Lower lobe of right lung (tissue), 2 donors: ENCODE data around the gene TLNRD1. TPM values are rescaled to one million over a fixed set of nuclear protein-coding genes. Genes with fewer than 3 reads are reported as not detected.

ENCODE experiments used
- ATAC-seq, 2 donors: fragments of 200-7000 bp; cut with Tn5 transposase; one replicate each; pipeline ENCODE4 v1.9.1; 2020 to 2022; ENCODE audit warnings: mild to moderate bottlenecking in 2 of 2, moderate library complexity in 2 of 2
- DNase-seq: peaks from one replicate; pipeline ENCODE4 v3.0.0-alpha.2; 2020
- H3K27ac ChIP-seq: fragments of 200-600 bp; one replicate; pipeline ENCODE4 v1.8.0; 2022
- H3K27me3 ChIP-seq: fragments of 200-600 bp; one replicate; pipeline ENCODE4 v1.8.0; 2022; ENCODE audit warnings: low read depth
- H3K36me3 ChIP-seq: fragments of 200-600 bp; one replicate; pipeline ENCODE4 v1.8.0; 2022; ENCODE audit warnings: mild to moderate bottlenecking
- H3K4me1 ChIP-seq: fragments of 200-600 bp; one replicate; pipeline ENCODE4 v1.8.0; 2022
- H3K4me3 ChIP-seq: fragments of 200-600 bp; one replicate; pipeline ENCODE4 v1.8.0; 2022; ENCODE audit warnings: mild to moderate bottlenecking
- H3K9me3 ChIP-seq: fragments of 200-600 bp; one replicate; pipeline ENCODE4 v1.8.0; 2022
- CTCF ChIP-seq: fragments of 200-600 bp; IDR thresholded peaks from one replicate; pipeline ENCODE4 v1.8.0; 2022; ENCODE audit warnings: antibody characterized with exemption, mild to moderate bottlenecking
- intact Hi-C: fragments of 100-400 bp; cut with DNase I; formaldehyde crosslinking; loops from one replicate; pipeline ENCODE4 v1.11.0; 2022
- total RNA-seq: library from RNA; stranded (reverse); fragmentation: NEBNext Ultra II Directional; extraction: Animal tissue kit (Norgen Biotek cat#: 25700); gene quantifications from one replicate; pipeline ENCODE4 v1.2.1, GENCODE V29; 2021
- donor health status: DM: no; HTN: yes; CAD: no; lungs with severe emphysema.

Gene TLNRD1
- total RNA-seq, 1 donor from 2014 or later, result 24.7 TPM

GRCh38 chr15:80979538-80980200 is 21.1 kb upstream of the TLNRD1 start:
- Histone ChIP-seq H3K4me3 (no peak overlapping the region), H3K27ac (no peak overlapping the region), H3K4me1 (peaks cover 16% of the 10 kb centered on the region), H3K9me3 (no peaks in the 10 kb centered on the region), H3K27me3 (no peaks in the 10 kb centered on the region), H3K36me3 (peaks cover 50% of the 10 kb centered on the region)
- TF ChIP-seq CTCF, result no peak
- intact Hi-C loops, result loop anchor here (10.0 kb wide), 1 partner anchor 525 kb away; no protein-coding TSS in a partner anchor
- DNase-seq, result no peak
- ATAC-seq, result no peak

GRCh38 chr15:80982205-80982604 is 18.5 kb upstream of the TLNRD1 start:
- Histone ChIP-seq H3K4me3 (no peak overlapping the region), H3K4me1 (peaks cover 42% of the 10 kb centered on the region), H3K27ac (no peak overlapping the region), H3K27me3 (no peaks in the 10 kb centered on the region), H3K9me3 (no peaks in the 10 kb centered on the region), H3K36me3 (peaks cover 57% of the 10 kb centered on the region)
- TF ChIP-seq CTCF, result no peak
- ATAC-seq (no peak), DNase-seq (no peak)
- intact Hi-C loops, result no loop called here

GRCh38 chr15:80982839-80983238 is 17.9 kb upstream of the TLNRD1 start:
- ATAC-seq (no peak), DNase-seq (no peak)
- Histone ChIP-seq H3K4me1 (peaks cover 43% of the 10 kb centered on the region), H3K27ac (no peak overlapping the region), H3K27me3 (no peaks in the 10 kb centered on the region), H3K36me3 (peaks cover 52% of the 10 kb centered on the region), H3K9me3 (no peaks in the 10 kb centered on the region), H3K4me3 (no peak overlapping the region)
- intact Hi-C loops, result no loop called here
- no peak for TF ChIP-seq CTCF

GRCh38 chr15:80984856-80985255 is 15.9 kb upstream of the TLNRD1 start:
- ATAC-seq, result peak; percentile 6 to 36
- no peaks in the 10 kb centered on the region for H3K9me3 ChIP-seq
- no peak for TF ChIP-seq CTCF
- H3K4me3 ChIP-seq, result peak overlapping the region; percentile 3
- DNase-seq, result no peak
- H3K27ac ChIP-seq, result peak overlapping the region; percentile 74
- H3K4me1 ChIP-seq, result peaks cover 56% of the 10 kb centered on the region
- no peaks in the 10 kb centered on the region for H3K27me3 ChIP-seq
- intact Hi-C loops, result no loop called here
- H3K36me3 ChIP-seq, result peaks cover 35% of the 10 kb centered on the region

GRCh38 chr15:80985981-80986380 is 14.7 kb upstream of the TLNRD1 start:
- Histone ChIP-seq H3K27me3 (no peaks in the 10 kb centered on the region), H3K4me1 (peaks cover 64% of the 10 kb centered on the region), H3K27ac (no peak overlapping the region), H3K36me3 (peaks cover 23% of the 10 kb centered on the region), H3K4me3 (no peak overlapping the region), H3K9me3 (no peaks in the 10 kb centered on the region)
- intact Hi-C loops, result no loop called here
- ATAC-seq (no peak), DNase-seq (no peak)
- TF ChIP-seq CTCF, result no peak
